ENCODE results near the gene USP22.

Gene USP22

DNA sequence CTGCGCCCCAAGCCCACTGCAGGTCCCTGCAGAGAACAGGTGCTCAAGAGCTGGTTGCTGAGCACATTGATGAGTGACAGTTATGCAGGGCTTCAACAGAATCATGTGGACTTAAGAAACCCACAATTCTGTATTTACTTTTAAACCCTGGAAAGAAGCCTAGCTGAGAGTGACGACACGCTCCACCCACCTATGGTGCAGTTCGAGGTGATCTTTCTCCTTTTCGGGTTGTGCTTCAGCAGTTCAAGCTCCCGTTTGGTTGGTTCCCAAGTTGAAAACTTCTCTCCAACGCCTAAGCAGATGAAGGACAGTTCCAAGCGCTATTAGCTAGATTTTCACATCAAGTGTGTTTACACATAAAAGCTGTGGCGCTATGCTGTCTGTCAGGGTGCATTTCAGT is 23.9 kb downstream of the USP22 start:
- TF ChIP-seq CTCF (IDR thresholded peaks at IDR 0.05; ENCODE audit: poor library complexity, severe bottlenecking) = no peak
- H3K4me3 ChIP-seq (ENCODE audit: severe bottlenecking) = no peak overlapping the region
- ATAC-seq (ENCODE audit: low read depth) = no peak
- no peak overlapping the region for H3K27ac ChIP-seq (ENCODE audit: poor library complexity, severe bottlenecking)
- DNase-seq (ENCODE audit: low spot score) = no peak
- H3K4me1 ChIP-seq (ENCODE audit: insufficient read depth, poor library complexity, severe bottlenecking) = no peaks in the 10 kb centered on the region
- peaks cover 100% of the 10 kb centered on the region for H3K36me3 ChIP-seq (ENCODE audit: low read depth)
- no peaks in the 10 kb centered on the region for H3K27me3 ChIP-seq (ENCODE audit: insufficient read depth, poor library complexity, severe bottlenecking)
- H3K9me3 ChIP-seq (ENCODE audit: severe bottlenecking) = no peaks in the 10 kb centered on the region

DNA sequence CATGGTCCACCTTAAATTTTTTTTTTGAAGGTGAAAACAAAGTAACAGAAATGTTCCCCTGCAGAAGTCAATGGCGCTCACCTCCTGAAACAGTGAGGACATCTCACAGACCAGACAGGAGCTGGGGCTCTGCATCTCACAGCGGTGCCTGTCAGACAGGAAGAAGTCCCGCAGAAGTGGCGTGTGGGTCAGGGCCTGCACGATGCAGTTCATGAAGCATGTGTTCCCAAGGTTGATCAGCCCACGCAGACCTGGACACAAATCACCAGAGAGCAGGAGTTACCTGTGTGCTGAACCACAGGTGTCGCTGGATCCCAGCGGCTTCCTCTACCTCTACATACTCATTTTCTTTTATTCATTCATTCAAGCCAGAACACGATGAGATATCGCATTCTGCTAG is 24.9 kb downstream of the USP22 start:
- no peak for TF ChIP-seq CTCF (IDR thresholded peaks at IDR 0.05; ENCODE audit: poor library complexity, severe bottlenecking)
- Histone ChIP-seq H3K27ac (ENCODE audit: poor library complexity, severe bottlenecking) (no peak overlapping the region), H3K36me3 (ENCODE audit: low read depth) (peaks cover 100% of the 10 kb centered on the region), H3K4me3 (ENCODE audit: severe bottlenecking) (no peak overlapping the region), H3K9me3 (ENCODE audit: severe bottlenecking) (no peaks in the 10 kb centered on the region), H3K4me1 (ENCODE audit: insufficient read depth, poor library complexity, severe bottlenecking) (no peaks in the 10 kb centered on the region), H3K27me3 (ENCODE audit: insufficient read depth, poor library complexity, severe bottlenecking) (no peaks in the 10 kb centered on the region)
- no peak for DNase-seq (ENCODE audit: low spot score)
- ATAC-seq (ENCODE audit: low read depth) = no peak

- Histone ChIP-seq H3K4me3 (ENCODE audit: severe bottlenecking) (no peak overlapping the region), H3K27me3 (ENCODE audit: insufficient read depth, poor library complexity, severe bottlenecking) (no peaks in the 10 kb centered on the region), H3K4me1 (ENCODE audit: insufficient read depth, poor library complexity, severe bottlenecking) (no peaks in the 10 kb centered on the region), H3K9me3 (ENCODE audit: severe bottlenecking) (no peaks in the 10 kb centered on the region), H3K27ac (ENCODE audit: poor library complexity, severe bottlenecking) (no peak overlapping the region), H3K36me3 (ENCODE audit: low read depth) (peaks cover 100% of the 10 kb centered on the region)
- ATAC-seq (ENCODE audit: low read depth) (no peak), DNase-seq (ENCODE audit: low spot score) (no peak)
- no peak for TF ChIP-seq CTCF (IDR thresholded peaks at IDR 0.05; ENCODE audit: poor library complexity, severe bottlenecking)
These were observed 25.6 kb downstream of the USP22 start for GRCh38 chr17:21017256-21017655.

GRCh38 chr17:21016826-21017225 is 26.0 kb downstream of the USP22 start:
- H3K36me3 ChIP-seq (ENCODE audit: low read depth) = peaks cover 100% of the 10 kb centered on the region
- DNase-seq (ENCODE audit: low spot score) (no peak), ATAC-seq (ENCODE audit: low read depth) (no peak)
- no peak overlapping the region for H3K27ac ChIP-seq (ENCODE audit: poor library complexity, severe bottlenecking)
- H3K4me1 ChIP-seq (ENCODE audit: insufficient read depth, poor library complexity, severe bottlenecking) = no peaks in the 10 kb centered on the region
- H3K9me3 ChIP-seq (ENCODE audit: severe bottlenecking) = no peaks in the 10 kb centered on the region
- H3K27me3 ChIP-seq (ENCODE audit: insufficient read depth, poor library complexity, severe bottlenecking) = no peaks in the 10 kb centered on the region
- TF ChIP-seq CTCF (IDR thresholded peaks at IDR 0.05; ENCODE audit: poor library complexity, severe bottlenecking) = no peak
- H3K4me3 ChIP-seq (ENCODE audit: severe bottlenecking) = no peak overlapping the region

GRCh38 chr17:21015564-21015963 is 27.2 kb downstream of the USP22 start:
- DNase-seq (ENCODE audit: low spot score) = no peak
- TF ChIP-seq CTCF (IDR thresholded peaks at IDR 0.05; ENCODE audit: poor library complexity, severe bottlenecking) = no peak
- no peaks in the 10 kb centered on the region for H3K4me1 ChIP-seq (ENCODE audit: insufficient read depth, poor library complexity, severe bottlenecking)
- H3K36me3 ChIP-seq (ENCODE audit: low read depth) = peaks cover 100% of the 10 kb centered on the region
- no peak overlapping the region for H3K27ac ChIP-seq (ENCODE audit: poor library complexity, severe bottlenecking)
- no peak for ATAC-seq (ENCODE audit: low read depth)
- H3K27me3 ChIP-seq (ENCODE audit: insufficient read depth, poor library complexity, severe bottlenecking) = no peaks in the 10 kb centered on the region
- H3K9me3 ChIP-seq (ENCODE audit: severe bottlenecking) = no peaks in the 10 kb centered on the region
- H3K4me3 ChIP-seq (ENCODE audit: severe bottlenecking) = no peak overlapping the region

Measured in RWPE2 (cell line).